GM19240 (cell line): Measurements from ENCODE around the gene PNPLA2.

Experiments
- DNase-seq: peaks from one replicate; pipeline ENCODE4 v3.0.0; 2011; ENCODE audit warnings: low spot score; ENCODE audit not compliant: insufficient read length

The PNPLA2 gene, protein sequence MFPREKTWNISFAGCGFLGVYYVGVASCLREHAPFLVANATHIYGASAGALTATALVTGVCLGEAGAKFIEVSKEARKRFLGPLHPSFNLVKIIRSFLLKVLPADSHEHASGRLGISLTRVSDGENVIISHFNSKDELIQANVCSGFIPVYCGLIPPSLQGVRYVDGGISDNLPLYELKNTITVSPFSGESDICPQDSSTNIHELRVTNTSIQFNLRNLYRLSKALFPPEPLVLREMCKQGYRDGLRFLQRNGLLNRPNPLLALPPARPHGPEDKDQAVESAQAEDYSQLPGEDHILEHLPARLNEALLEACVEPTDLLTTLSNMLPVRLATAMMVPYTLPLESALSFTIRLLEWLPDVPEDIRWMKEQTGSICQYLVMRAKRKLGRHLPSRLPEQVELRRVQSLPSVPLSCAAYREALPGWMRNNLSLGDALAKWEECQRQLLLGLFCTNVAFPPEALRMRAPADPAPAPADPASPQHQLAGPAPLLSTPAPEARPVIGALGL

GRCh38 chr11:818396-819128 lies at the start of gene PNPLA2:
Gene PNPLA2 (plus strand): TSS chr11:818914. CDS start chr11:819719, 805 bp downstream.
- DNase-seq, result no peak

DNA sequence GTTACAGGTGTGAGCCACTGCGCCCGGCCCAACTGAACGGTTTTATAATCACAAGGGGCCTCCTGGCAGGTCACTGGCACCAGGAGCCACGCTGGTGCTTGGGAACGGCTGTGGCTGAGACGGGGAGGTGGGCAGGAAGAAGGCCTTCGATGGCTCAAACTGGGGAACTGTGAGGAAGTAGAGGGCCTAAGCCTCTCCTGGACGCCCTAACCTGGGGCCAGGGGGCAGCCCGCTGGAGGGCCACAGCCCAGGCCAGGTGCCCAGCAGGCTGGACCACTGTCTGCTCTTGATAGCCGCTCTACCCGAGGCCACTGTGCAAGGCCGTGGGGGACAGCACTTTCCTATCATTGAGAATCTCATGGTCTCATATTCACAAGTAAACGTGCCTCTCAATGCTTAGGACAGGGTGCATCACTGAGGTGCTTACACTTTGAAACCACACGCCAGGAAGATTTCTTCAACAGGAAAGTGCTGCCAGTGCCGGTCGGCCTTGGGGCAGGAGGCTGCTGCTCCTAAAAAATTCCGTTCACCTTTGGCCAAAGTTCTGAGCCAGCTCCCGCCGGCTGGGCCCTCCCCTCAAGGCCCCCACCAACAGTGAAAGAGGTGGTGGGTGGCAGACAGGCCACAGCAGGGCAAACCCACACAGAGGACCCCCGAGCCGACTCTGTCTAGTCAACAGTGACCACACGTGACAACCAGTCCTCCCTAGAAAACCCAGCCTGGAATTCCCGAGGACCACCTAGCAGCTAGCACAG lies 48.6 kb upstream of the PNPLA2 start:
- no peak for DNase-seq

- DNase-seq, result no peak
Measured at GRCh38 chr11:770642-771616, 47.8 kb upstream of the PNPLA2 start.

GRCh38 chr11:771617-772204 lies 47.0 kb upstream of the PNPLA2 start:
- no peak for DNase-seq

DNA sequence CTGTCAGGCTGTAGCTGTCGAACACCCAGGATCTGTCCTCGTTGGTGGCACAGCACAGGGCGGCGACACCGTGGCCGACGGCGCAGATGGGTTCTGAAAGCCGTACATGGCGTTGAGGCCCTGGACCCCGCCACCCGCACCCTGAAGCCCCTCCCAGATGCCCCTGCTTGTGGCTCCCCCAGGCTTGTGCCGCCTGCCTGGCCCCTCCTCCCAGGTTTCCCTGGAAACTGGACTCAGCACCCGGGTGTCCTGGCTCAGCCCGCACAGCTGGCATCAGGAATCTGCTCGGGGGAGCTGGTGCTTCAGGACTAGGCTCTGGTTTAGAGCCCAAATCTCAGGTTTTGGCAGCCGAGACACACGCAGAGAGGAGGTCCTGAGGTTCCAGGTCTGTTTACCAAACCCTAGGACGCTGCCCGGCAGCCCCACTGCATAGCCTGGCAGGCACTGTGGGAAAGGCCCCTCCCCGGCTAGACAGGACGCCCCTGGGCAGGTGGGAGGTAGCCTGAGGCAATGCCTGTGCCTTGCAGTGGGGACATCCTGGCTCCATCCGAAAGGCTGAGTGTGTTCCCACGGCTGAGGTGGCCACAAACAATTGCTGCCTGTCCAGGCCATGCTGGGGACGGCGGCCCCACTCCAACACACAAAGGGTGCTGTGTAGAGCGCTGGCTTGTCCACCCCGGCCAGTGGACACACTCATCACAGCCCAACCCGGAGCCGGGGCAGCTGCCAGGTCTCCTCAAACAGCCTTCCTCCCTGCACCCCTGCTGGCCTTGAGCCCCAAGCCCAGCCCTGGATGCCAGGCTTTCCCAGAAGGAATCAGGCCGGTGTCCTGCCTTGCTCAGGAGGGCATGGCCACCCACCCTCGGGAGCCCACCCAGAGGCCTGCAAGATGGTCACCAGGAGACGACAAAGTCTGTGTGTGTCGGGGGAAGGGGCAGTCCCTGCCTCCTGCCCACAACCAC lies 46.0 kb upstream of the PNPLA2 start:
- no peak for DNase-seq

GRCh38 chr11:773425-773824 lies 45.3 kb upstream of the PNPLA2 start:
- no peak for DNase-seq

- no peak for DNase-seq
Measured at GRCh38 chr11:773830-774229, 44.9 kb upstream of the PNPLA2 start.

- no peak for DNase-seq
Measured at GRCh38 chr11:774873-775592, 43.7 kb upstream of the PNPLA2 start.

DNA sequence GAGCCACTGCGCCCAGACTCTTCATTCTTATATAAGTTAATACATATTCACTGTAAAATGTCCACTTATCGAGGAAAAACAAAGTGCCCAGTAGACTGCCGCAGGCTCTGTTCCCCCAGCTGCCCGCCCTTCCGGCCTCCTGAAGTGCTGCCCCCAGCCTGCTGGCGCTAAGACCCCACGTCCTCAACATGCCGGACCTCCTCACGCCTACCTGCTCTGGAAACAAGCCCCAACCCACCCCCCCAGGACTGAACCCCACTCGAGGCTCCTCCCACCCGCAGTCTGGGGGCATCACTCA lies 42.5 kb upstream of the PNPLA2 start:
- DNase-seq, result no peak

DNA sequence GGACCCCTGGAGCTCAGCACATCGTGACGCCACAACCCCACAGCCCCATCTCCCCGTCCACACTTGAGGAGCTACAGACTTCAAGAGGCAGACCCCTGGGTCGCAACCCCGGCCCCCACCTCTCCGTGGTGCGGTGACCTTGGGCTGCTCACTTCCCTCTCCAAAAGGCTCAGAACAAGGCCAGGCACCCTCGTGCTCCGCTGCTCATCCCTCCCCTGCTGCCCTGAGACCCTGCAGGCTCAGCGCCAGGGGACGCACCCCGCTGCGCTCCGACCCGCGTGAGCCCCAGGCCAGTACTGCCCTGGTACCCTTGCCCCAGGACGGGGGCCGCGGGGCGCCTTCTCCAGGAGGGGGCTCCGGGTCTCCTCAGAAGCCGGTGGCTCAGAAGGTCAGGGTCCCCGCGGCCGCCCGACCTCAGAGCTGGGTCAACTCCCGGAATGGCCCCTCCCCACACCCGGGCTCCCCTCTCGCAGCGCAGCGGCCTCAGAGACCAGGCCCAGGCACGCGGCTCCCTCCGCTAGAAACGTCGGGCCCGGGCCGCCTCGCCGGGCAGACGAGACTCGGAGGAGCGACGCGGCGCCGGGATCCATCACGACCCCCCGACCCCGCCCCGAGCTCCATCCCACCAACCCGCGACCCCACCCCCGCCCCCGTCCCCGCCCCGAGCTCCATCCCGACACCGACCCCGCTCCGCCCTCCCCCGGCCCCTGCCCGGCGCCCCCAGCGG lies 42.0 kb upstream of the PNPLA2 start:
- peak; percentile 62 for DNase-seq

DNA sequence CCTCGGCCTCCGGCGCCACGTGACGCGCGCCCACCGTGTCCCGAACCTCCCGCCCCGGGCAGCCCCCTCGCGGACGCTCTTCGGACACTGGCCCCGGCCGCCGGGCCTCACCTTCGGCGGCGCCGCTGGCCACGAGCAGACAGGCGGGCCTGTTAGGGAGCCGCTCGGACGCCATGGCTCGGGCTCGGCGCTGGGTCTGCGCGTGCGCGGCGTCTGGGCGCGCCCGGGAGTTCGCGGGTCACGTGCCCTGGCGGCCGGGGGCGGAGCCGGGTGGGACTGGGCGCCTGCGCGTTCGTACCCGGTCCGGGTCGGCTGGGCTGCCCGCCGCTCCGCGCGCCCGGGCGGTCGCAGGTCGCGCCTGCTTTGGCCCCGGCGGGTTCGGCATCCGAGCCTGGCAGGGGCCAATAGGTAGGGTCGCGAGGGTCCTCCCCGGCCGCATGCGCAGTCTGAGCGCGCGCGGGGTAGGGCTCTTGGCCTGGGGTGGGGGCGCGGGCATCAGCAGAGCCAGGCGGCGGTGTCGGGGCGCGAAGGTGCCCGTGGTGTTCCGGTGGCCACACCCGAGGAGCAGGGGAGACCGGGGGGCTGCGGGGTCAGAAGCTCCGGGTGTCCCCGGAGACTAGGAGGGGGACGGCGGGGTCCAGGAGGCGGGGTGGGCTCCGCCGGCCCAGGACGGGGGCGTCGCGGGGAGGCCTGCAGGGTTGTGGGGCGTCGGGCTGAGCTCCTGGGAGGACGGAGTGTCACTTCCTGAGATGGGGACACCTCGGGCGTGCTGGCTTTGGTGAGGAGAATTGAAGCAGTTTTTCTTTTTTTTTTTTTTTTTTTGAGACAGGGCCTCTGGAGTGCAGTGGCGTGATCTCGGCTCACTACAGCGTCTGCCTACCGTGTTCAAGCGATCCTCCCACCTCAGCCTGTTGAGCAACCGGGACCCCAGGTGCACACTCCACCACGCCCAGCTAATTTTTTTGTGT lies 41.1 kb upstream of the PNPLA2 start, which contains the start of gene GATD1:
Gene GATD1, minus strand, starts transcription at position 200 of the 968 bp plus-strand sequence. Its CDS starts 25 bp downstream, at position 175.
- peak; percentile 100 for DNase-seq

- DNase-seq, result no peak
Measured at GRCh38 chr11:778976-779954, 39.4 kb upstream of the PNPLA2 start.

GRCh38 chr11:779955-780532 lies 38.7 kb upstream of the PNPLA2 start:
- no peak for DNase-seq

- DNase-seq, result no peak
Measured at GRCh38 chr11:782264-783174, 36.2 kb upstream of the PNPLA2 start.
